HG03097 (cell line): Measurements from ENCODE around the gene SDHB.
"Not testable (repeated sequence)": the region's sequence is repeated elsewhere in the genome, so short reads cannot be mapped to it uniquely, and the experiment has no call there.

Experiments
- ATAC-seq: cut with Tn5 transposase; IDR thresholded peaks from one replicate; pipeline ENCODE4 v1.9.1; 2021; ENCODE audit not compliant: unreplicated experiment, low FRiP score

The SDHB gene

DNA sequence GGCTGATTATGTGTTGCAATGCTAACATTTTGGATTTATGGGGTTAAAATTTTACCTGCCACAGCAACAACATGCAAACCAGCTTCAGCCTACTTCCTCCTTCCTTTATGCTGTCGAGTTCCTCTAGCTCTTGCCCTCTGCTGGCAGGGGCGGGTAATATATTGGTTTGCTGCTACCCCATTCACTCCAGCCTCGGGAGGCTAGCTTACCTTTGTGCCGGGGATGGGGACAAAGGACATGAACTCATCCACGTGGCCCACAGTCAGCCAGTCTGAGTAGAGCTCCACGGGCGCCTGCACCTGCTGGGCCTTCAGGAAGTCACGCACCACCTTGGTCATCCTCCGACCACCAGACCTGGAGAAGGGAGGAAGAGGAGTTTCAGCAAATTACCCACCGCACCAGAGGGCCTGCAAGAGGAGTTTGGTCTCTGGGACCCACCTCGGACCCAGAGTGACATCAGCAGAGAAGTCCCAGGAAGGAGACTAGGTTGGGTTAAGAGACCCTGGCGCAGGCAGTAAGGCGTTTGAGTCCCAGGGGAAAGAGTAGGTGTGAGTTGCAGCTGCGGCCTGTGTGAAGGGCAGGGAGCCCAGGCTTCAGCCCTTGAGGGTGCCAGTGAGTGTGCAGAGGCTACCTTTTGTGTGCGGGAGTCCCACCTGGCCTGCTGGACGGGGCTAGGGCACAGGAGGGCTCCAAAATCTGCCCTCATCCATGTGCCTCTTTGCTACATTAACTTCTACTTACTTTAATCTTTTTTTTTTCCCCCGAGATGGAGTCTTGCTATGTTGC lies 21.8 kb upstream of the SDHB start:
- ATAC-seq = no peak

DNA sequence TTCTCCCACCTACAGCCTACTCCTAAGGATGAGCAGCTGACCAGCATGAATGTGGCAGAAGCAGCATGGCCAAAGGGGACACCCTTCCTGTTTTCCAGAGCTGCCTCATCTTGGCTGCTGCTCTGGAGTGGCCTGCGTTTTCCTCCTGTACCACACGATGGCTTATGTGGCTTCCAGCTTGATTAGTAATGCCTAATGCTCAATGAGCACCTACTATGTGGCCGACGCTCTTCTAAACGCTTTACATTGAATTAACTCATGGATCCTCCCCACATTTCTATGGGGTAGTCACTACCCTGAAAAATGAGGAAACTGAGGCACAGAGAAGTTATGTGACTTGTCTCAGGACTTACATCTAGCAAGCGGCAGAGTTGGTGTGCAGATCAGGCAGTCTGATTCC lies 18.0 kb upstream of the SDHB start:
- ATAC-seq = no peak

DNA sequence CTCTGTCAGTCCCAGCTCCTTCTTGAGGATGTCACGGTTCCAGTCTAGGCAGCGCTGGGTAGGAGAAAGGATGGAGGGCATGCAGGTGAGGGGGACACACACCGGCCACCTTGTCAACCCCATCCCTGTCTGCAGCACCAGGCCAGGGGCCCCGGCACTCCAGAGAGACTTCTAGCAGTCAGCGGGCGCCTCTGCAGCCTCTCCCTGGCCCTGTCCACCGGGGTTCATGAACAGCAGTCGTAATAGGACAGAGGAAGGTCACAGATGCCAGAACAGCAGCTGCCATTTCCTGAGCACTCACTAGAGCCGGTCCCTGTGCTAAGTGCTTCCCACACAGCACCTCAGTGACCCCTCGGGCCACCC lies 16.3 kb upstream of the SDHB start:
- no peak for ATAC-seq

GRCh38 chr1:17069452-17070162 lies 15.8 kb upstream of the SDHB start:
- no peak for ATAC-seq

DNA sequence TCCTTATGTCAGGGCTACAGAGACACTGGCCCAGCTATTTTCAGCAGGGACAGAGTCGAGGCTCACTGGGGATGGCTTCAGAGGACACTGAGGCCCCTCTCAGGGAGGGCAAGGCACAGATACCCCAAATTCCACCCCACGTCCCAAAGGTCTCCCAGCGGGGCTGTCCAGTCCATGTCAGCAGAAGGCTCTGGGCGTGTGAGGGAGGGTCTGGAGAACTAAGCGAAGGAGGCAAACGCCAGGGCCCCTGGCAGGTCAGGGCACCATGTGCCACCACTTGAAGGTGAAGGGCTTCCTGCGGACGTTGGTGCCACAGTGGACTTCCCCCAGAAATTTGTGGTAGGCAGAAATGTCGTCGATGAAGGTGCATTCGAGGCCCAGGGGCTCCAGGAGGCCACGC lies 15.0 kb upstream of the SDHB start:
- ATAC-seq = no peak

- ATAC-seq = no peak
These were observed 13.8 kb upstream of the SDHB start for GRCh38 chr1:17067465-17068240.

DNA sequence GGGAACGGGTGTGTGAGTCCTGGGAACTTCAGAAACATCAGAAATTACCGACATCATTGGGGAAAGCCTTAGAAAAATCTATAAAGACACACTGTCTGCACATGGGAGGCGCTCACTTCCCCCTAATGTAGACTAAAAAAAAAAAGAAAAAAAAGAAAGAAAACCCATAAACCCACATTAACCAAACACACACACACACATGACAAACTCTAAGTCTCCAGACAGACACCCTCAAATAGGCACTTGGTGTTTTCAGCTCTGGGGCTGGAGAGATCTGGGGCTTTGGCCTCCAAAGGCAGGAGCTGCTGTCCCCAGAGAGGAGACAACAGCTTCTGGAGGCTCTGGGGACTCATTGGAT lies 13.2 kb upstream of the SDHB start:
- ATAC-seq = no peak

DNA sequence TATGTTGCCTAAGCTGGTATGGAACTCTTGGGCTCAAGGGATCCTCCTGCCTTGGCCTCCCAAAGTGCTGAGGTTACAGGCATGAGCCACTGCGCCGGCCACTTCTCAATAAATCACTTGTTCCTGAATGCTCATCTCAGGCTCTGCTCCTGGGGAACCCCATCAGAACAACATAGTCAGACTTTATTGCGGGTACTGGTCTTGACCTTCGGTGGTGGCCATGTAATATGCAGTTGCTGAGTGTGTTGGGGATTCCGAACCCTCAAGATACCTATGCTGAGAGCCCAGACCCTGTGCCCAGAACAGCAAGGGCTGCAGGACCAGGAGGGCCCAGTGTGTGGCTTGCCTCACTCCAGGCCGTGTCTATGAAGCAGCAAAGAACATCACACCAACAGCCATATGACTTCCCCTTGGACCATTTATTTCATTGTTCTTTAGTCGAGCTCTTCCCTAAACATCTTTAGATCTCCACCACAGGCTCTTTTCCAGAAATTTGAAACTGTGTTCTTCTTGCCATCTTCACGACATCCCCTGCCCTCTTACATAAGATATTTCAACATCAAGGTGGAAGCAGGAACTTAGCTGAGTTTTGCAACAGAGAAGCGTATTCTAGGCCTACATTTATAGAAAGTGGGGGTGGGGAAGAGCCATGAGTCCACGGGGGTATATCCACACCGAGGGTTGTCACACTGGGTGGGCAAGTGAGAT lies 12.7 kb upstream of the SDHB start:
- no peak for ATAC-seq

DNA sequence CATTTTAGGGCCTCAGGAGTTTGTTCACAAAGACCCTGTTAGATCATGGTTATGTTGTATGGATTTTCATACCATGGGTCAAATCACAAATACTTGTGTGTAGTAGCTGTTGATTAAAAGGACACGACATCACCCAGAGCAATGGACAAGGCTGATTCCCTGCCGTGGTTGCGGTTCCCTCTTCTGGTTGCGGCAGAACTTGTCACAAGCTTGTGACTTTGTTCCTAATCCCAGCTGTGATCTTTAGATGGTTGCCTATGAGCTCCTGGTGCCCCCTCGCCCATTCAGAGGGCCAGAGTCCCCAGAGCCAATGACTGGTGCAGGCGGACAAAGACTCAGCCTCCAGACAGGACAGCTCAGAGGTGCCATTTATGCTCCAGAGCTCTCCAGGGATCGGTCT lies 11.8 kb upstream of the SDHB start:
- ATAC-seq = no peak

- ATAC-seq = not testable (repeated sequence)
These were observed 8.9 kb upstream of the SDHB start for GRCh38 chr1:17062751-17063150.

DNA sequence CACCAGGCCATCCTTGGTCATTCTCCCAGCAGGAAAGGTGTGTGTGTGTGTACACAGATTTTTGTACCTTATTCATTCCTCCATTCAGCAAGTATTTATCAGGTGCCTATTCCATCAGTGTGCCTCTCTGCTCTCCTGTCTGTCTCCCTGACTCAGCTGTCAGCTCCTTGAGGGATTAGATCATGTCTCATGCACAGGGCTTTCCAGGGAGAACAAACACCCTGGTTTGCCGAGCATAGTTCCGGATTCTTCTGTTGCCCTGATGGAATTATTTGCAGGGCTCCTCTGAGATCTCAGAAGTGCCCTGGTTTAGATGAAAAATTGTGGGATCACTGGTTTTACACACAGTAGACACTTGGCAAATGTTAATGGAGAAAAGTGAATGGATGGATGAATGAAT lies 8.1 kb upstream of the SDHB start:
- no peak for ATAC-seq

DNA sequence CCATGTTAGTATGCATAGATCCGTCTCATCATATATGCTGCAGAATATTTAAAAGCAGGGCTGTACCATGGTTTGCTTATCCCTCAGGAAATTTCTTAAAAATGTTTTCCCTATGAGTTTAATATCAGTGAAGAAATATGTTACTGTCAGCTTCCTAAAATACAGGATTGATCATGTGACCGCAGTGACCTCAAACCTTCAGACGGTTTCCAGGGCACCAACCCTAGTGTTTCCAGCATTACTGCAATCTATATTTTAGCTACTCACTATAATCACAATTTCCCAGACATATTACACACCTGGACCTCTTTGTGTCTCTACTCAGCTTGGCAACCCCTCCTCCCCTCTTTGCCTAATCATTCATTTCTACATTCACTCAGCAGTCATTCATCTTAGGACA lies 7.7 kb upstream of the SDHB start:
- ATAC-seq = no peak

DNA sequence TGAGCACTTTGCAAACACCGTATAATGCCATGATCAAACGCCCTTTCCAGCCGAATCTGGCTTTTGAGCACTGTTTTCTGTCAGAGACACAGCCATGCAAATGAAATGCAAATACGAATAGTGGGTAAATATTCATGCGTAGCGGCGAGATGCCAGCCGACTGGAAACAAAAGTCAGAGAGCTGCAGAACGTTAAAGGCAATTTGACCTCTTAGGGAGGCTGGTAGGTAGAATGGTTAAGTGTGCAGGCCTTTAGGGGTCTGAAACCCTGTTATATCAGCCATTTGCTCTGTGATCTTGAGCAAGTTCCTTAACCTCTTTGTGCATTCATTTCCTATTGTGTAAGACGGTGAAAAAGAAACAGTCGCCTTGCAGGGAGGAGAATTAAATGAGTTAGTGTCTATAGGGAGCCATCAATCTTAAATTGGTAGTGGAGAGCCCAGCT lies 6.5 kb upstream of the SDHB start:
- no peak for ATAC-seq

DNA sequence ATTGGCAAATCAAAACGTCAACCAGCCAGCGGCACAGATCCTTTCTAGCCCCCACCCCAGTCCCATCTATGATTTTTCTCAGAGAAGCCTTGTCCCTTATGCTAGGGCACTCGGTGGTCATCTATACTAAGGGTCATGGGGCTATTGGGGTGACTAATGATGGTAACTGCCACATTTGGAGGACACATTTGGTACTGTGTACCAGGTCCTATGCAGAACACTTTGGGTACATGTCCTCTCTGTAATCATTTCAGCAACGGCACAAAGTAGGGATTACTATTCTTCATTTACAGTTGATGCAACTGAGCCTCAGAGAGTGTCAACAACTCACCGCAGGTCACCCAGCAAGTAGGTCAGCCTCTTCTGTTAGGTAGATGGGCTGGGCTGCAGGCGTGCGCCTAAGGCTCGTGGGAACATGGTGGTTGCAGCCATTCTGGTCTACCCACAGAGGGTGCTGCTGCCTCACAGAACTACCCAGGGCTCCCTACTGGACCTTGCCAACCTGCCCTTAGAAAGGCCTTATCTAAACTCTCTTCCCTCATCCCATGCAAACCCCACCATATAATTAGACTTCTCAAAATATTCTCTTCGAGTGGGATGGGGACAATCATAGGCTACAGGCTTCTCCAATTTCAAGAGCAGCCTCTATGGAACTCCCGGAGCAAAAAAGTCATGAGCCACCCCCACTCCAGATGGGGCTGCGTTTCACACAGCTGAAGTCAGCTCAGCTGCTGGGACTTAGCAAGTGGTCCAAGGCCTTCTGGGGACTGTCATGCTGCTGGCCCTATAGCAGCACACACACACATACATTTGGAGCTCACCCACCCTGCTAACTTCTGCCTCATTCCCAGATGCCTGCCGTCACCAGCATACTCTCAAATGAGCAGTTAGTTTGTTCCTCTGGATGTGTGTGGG lies 5.8 kb upstream of the SDHB start:
- no peak for ATAC-seq

DNA sequence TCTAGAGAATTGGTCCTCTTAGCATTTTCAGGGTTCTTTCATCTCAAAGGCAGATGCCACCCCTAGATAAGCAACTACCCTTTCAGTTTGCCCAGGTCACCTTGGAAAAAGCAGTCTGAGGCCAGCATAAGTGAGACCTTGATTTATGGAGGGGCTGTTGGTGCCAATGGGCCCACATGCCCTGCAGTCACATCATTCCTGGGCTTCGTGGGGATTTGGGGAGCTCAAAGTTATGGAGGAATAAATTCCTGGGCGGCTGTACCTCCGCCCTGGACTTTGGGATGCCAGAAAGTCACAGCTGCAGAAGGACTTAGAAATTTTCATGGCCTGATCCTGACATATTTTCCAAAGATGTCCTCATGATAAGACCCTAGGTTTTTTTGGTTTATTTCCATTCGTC lies 2.7 kb upstream of the SDHB start:
- ATAC-seq = no peak

GRCh38 chr1:17055801-17056200 lies 2.0 kb upstream of the SDHB start:
- ATAC-seq = no peak

DNA sequence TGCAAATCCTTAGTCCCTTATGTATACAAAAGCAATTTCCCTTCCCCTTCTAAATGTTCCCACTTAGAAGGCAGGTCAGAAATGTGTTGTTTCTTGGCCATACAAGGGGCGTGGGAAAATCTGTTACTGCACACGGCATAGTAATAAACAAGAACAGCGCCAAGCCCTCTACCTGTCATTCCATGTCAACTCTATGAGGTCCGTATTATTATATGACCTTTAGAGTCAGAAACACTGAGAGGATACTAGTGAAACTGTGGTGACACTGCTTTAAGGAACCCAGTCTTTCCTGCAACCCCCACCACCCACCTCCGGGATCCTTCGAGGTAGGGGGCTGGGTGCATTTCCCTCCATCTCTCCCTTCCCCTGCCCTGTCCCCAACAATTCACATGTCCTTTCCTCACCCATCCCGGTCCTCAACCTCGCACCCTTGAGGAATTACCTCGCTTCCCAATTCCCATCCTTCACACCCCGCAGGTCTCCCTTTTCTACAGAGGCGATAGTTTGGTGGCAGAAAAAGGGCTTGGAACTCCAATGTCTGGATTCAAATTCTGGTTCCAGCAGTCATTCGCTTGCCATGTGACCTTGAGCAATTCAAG lies 647 bp downstream of the SDHB start:
- ATAC-seq = no peak

DNA sequence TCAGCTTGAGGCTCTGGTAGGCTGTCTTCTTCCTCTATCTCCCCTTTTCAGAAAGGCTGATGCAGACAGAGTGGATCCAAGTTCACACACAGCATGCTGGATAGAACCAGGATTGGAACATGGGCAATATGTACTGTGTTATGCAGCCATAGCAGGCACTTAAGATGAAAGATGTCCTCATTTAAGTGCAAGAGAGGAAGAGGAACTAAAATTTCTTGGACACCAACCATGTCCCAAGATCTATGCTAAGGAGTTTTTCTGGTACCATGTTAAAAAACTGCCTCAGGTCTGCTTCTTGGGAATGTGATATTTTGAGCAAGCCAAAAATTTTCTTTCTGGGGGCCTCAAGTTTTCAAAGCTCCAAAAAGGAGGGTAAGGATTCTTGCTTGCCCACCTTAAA lies 1.2 kb downstream of the SDHB start:
- ATAC-seq = no peak

DNA sequence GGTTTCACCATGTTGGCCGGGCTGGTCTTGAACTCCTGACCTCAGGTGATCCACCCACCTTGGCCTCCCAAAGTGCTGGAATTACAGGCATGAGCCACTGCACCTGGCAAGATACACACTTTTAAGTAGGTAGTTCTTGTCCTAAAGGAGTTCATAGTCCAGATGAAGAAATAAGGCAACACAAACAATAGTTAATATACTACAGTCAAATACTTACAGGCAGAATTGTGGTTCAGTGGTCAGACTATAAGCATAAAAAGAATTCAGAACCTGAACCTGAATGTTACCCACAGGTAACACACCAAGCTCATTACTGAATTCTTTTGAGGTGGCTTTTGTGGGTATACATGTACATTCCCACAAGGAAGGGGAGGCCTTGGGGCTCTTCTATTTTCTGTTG lies 1.8 kb downstream of the SDHB start:
- ATAC-seq = no peak

DNA sequence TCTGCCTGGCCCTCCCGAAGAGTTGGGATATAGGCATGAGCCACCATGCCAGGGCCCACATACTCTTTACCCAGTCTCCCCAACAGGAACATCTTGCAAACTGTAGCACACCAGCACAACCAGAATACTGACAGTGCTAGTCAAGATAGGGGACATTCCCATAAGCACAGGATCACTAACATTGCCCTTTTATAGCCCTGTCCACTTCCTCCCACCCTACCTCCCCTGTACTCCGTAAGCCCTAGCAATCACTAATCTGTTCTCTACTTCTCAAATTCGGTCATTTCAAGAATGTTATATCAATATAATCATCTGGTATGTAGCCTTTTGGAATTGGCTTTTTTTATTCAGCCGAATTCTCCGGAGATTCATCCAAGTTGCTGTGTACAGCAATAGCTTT lies 5.9 kb downstream of the SDHB start:
- no peak for ATAC-seq
